HL-60 (cell line): ENCODE data around the gene SPATA20.

Experiments used
- GABPA ChIP-seq: IDR thresholded peaks from 2 replicates; pipeline ENCODE4 v1.6.1; 2012; ENCODE audit warnings: low read depth
- POLR2AphosphoS5 ChIP-seq: IDR thresholded peaks from 2 replicates; pipeline ENCODE4 v1.6.1; 2012; ENCODE audit warnings: low read depth
- TF ChIP-seq, protein P1 (sequence below): IDR thresholded peaks from one replicate; pipeline ENCODE4 v1.5.1; 2011; ENCODE audit warnings: low read length, control low read depth, inconsistent platforms; ENCODE audit not compliant: insufficient read depth

GRCh38 chr17:50594892-50595291 lies 47.9 kb downstream of the SPATA20 start:
- TF ChIP-seq, protein P1, sequence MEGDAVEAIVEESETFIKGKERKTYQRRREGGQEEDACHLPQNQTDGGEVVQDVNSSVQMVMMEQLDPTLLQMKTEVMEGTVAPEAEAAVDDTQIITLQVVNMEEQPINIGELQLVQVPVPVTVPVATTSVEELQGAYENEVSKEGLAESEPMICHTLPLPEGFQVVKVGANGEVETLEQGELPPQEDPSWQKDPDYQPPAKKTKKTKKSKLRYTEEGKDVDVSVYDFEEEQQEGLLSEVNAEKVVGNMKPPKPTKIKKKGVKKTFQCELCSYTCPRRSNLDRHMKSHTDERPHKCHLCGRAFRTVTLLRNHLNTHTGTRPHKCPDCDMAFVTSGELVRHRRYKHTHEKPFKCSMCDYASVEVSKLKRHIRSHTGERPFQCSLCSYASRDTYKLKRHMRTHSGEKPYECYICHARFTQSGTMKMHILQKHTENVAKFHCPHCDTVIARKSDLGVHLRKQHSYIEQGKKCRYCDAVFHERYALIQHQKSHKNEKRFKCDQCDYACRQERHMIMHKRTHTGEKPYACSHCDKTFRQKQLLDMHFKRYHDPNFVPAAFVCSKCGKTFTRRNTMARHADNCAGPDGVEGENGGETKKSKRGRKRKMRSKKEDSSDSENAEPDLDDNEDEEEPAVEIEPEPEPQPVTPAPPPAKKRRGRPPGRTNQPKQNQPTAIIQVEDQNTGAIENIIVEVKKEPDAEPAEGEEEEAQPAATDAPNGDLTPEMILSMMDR, result no peak
- no peak for TF ChIP-seq GABPA
- no peak for TF ChIP-seq POLR2AphosphoS5
